Activated CD4-positive, alpha-beta T cell treated with anti-CD3 and anti-CD28 coated beads, Interleukin-10, Interleukin-2, amounts not matched to agents 100 ng/mL and 50 ng/mL, durations not matched to agents 16 hours and 8 hours (primary cell): ENCODE results near the gene CAPN13.
"Not testable (repeated sequence)": the region's sequence is repeated elsewhere in the genome, so short reads cannot be mapped to it uniquely, and the experiment has no call there.

Experiments used
- DNase-seq: peaks from one replicate; pipeline ENCODE4 v3.0.0-alpha.2; 2020

CAPN13 gene

GRCh38 chr2:30701782-30702181 is 105.5 kb downstream of the CAPN13 start:
- DNase-seq, result no peak

- not testable (repeated sequence) for DNase-seq
Measured at GRCh38 chr2:30697242-30698103, 109.8 kb downstream of the CAPN13 start.

GRCh38 chr2:30695749-30696148 is 111.5 kb downstream of the CAPN13 start:
- DNase-seq, result no peak

- no peak for DNase-seq
Measured at GRCh38 chr2:30694286-30695055, 112.8 kb downstream of the CAPN13 start.

GRCh38 chr2:30693821-30694281 is 113.4 kb downstream of the CAPN13 start:
- no peak for DNase-seq

GRCh38 chr2:30692829-30693275 is 114.4 kb downstream of the CAPN13 start:
- no peak for DNase-seq

GRCh38 chr2:30691948-30692828 is 115.1 kb downstream of the CAPN13 start:
- no peak for DNase-seq

- DNase-seq, result no peak
Measured at GRCh38 chr2:30691091-30691947, 115.9 kb downstream of the CAPN13 start.

GRCh38 chr2:30690126-30690561 is 117.1 kb downstream of the CAPN13 start:
- DNase-seq, result no peak

GRCh38 chr2:30689496-30690125 is 117.6 kb downstream of the CAPN13 start:
- no peak for DNase-seq

GRCh38 chr2:30688956-30689401 is 118.3 kb downstream of the CAPN13 start:
- DNase-seq, result no peak

GRCh38 chr2:30686669-30687068 is 120.6 kb downstream of the CAPN13 start:
- no peak for DNase-seq

- no peak for DNase-seq
Measured at GRCh38 chr2:30686000-30686399, 121.2 kb downstream of the CAPN13 start.

- DNase-seq, result no peak
Measured at GRCh38 chr2:30684996-30685395, 122.2 kb downstream of the CAPN13 start.

GRCh38 chr2:30684516-30684915 is 122.7 kb downstream of the CAPN13 start:
- no peak for DNase-seq

GRCh38 chr2:30684026-30684425 is 123.2 kb downstream of the CAPN13 start:
- DNase-seq, result no peak

- no peak for DNase-seq
Measured at GRCh38 chr2:30683236-30683956, 123.8 kb downstream of the CAPN13 start.

GRCh38 chr2:30681022-30681421 is 126.2 kb downstream of the CAPN13 start:
- DNase-seq, result no peak

- DNase-seq, result no peak
Measured at GRCh38 chr2:30680121-30680520, 127.1 kb downstream of the CAPN13 start.

- peak; percentile 39 for DNase-seq
Measured at GRCh38 chr2:30679426-30680088, 127.7 kb downstream of the CAPN13 start.
